HL-60 (cell line): ENCODE measurements around the gene SLC5A8.

ENCODE experiments used
- POLR2AphosphoS5 ChIP-seq: IDR thresholded peaks from 2 replicates; pipeline ENCODE4 v1.6.1; 2012; ENCODE audit warnings: low read depth
- TF ChIP-seq, protein P1 (sequence below): IDR thresholded peaks from one replicate; pipeline ENCODE4 v1.5.1; 2011; ENCODE audit warnings: low read length, control low read depth, inconsistent platforms; ENCODE audit not compliant: insufficient read depth

DNA sequence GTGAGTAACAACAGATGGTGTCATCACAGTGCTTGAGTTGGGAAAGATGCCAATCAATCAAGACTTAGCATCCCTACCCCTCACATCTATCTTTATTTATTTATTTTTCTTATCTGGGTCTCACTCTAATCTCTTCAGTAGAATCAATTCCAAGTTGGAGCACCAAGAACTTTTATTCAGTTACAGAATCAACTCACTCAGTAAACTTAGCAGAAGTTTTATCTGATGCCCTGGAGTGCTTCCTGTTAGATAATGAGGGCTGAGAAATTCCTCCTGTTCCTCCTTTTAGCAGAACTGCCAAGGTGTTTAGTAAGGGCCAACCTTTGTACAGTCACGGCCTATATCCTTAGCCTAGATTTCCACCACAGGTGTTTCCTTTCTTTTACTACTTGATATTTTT lies 11.3 kb upstream of the SLC5A8 start:
- TF ChIP-seq, protein P1, sequence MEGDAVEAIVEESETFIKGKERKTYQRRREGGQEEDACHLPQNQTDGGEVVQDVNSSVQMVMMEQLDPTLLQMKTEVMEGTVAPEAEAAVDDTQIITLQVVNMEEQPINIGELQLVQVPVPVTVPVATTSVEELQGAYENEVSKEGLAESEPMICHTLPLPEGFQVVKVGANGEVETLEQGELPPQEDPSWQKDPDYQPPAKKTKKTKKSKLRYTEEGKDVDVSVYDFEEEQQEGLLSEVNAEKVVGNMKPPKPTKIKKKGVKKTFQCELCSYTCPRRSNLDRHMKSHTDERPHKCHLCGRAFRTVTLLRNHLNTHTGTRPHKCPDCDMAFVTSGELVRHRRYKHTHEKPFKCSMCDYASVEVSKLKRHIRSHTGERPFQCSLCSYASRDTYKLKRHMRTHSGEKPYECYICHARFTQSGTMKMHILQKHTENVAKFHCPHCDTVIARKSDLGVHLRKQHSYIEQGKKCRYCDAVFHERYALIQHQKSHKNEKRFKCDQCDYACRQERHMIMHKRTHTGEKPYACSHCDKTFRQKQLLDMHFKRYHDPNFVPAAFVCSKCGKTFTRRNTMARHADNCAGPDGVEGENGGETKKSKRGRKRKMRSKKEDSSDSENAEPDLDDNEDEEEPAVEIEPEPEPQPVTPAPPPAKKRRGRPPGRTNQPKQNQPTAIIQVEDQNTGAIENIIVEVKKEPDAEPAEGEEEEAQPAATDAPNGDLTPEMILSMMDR, result no peak
- TF ChIP-seq POLR2AphosphoS5, result no peak
